Erythroblast (primary cell): Measurements from ENCODE around the gene GABBR2.

Source experiments
- GATA1 ChIP-seq: IDR thresholded peaks from 2 replicates; pipeline ENCODE4 v1.6.1; 2011; ENCODE audit warnings: low read depth, mild to moderate bottlenecking, control low read depth, low read length, moderate library complexity
- POLR2A ChIP-seq: IDR thresholded peaks from 2 replicates; pipeline ENCODE4 v1.6.1; 2011; ENCODE audit warnings: mild to moderate bottlenecking, low read length

- no peak for TF ChIP-seq POLR2A
- no peak for TF ChIP-seq GATA1
These were observed 367.3 kb downstream of the GABBR2 start for GRCh38 chr9:98341157-98342097.
